Measurements from ENCODE around the gene GAB2. TPM values are rescaled to one million over a fixed set of nuclear protein-coding genes. Genes with fewer than 3 reads are reported as not detected.

The GAB2 gene
- total and polyA plus RNA-seq, 2 of the 4 experiments (the other 2 are of a cell fraction) = 3.3 to 5.9 TPM

DNA sequence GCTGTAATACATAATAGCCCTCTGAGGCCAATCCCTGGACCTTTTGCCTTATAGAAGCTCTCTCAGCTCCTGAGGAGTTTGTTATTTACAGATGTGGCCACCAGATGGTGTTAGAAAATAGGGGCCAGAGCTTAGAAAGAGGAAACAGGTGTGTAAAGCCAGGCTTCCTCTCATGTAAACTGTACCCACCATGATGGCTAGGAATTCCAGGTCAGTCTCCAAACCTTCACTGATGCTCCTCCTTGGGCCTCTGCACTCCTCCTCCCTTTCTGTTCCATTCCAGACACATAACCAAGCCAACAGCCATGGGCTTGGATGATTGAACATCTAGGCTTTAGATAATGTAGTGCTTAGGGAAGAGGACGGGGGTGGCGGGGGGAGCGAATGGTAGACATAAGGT is 189.2 kb downstream of the GAB2 start:
- in situ Hi-C loops (cut with MboI; ENCODE audit: low sequenced_read_pairs) (loop anchor here (10.0 kb wide), 1 partner anchor 336 kb away; no protein-coding TSS in a partner anchor), intact Hi-C loops (cut with micrococcal nuclease) (loop anchor here (2.0 kb wide), 2 partner anchors 188 to 336 kb away; partner anchors contain the start of gene GAB2), dilution Hi-C loops (cut with HindIII; ENCODE audit: low sequenced_read_pairs, unreplicated experiment) (no loop called here)
- no peak overlapping the region for H3K27ac ChIP-seq (ENCODE audit: insufficient read depth, low read length)
- no peak overlapping the region for H2BK20ac ChIP-seq (ENCODE audit: low read depth, low read length)
- no peak overlapping the region for H4K8ac ChIP-seq (ENCODE audit: low read depth in 2 of 2, low read length in 2 of 2)
- H3K9ac ChIP-seq (ENCODE audit: low read depth, low read length) = no peak overlapping the region
- H3K4ac ChIP-seq (ENCODE audit: low read depth, low read length) = no peak overlapping the region
- TF ChIP-seq CHD1 (IDR thresholded peaks at IDR 0.05; ENCODE audit: low read depth, low read length) (no peak), SMC3 (IDR thresholded peaks at IDR 0.05; ENCODE audit: low read depth, low read length) (peak; percentile 63), BHLHE40 (IDR thresholded peaks at IDR 0.05; ENCODE audit: low read depth, low read length) (no peak), CTCF (conservative IDR thresholded peaks at IDR 0.05; ENCODE audit: low read depth, low read length) (peak; percentile 51), RAD21 (IDR thresholded peaks at IDR 0.05; ENCODE audit: low read length) (peak; percentile 69), RFX5 (IDR thresholded peaks at IDR 0.05; ENCODE audit: low read depth, low read length) (no peak)
- peaks cover 0 to 19% of the 10 kb centered on the region in 2 experiments; a peak in 3 of 4 replicates for H3K79me1 ChIP-seq (ENCODE audit: low read depth in 1 of 2, low read length in 2 of 2)
- H3K56ac ChIP-seq (ENCODE audit: extremely low read depth, insufficient read depth, low read length) = no peak overlapping the region
- H2BK15ac ChIP-seq (ENCODE audit: low read depth, low read length) = no peak overlapping the region
- WGBS, 2 experiments (ENCODE audit: extremely low coverage in 2 of 2, insufficient read length in 1 of 2) = 100% methylated on average over 3 of the region's 3 CpGs; no CpG with 5 or more reads in 1 of the 2 experiments
- no peak overlapping the region for H4K5ac ChIP-seq (ENCODE audit: low read depth, low read length)
- H3K4me2 ChIP-seq (ENCODE audit: low read depth, low read length) = no peak overlapping the region
- H4K91ac ChIP-seq (ENCODE audit: insufficient read depth, low read depth, low read length) = no peak overlapping the region
- POLR2A ChIA-PET (ENCODE audit: unreplicated experiment) = no interaction called here
- ATAC-seq (ENCODE audit: low read depth) = peak; percentile 39; the same call in 1 of the 2 replicates
- no peak overlapping the region for H2BK5ac ChIP-seq (ENCODE audit: low read depth, low read length, poor library complexity, severe bottlenecking)
- no peaks in the 10 kb centered on the region for H3K9me3 ChIP-seq (ENCODE audit: control insufficient read depth, insufficient read depth, low read length)
- H2AK9ac ChIP-seq (replicated peaks; ENCODE audit: low read depth, low read length, poor library complexity) = no peak overlapping the region
- BruUV-seq (replicated peaks) = no TSS peak
- H3K14ac ChIP-seq (replicated peaks; ENCODE audit: low read depth, low read length) = no peak overlapping the region
- H3K9me1 ChIP-seq (ENCODE audit: insufficient read depth, low read length) = peaks cover 25% of the 10 kb centered on the region
- H3K4me3 ChIP-seq (ENCODE audit: insufficient read depth, low read depth, low read length) = no peak overlapping the region
- no peak overlapping the region for H3K23ac ChIP-seq (ENCODE audit: low read depth, low read length)
- CTCF ChIA-PET = interaction anchor here (0.7 to 1.8 kb wide), 4 partner anchors 68 to 336 kb away, joined by 3 to 22 read pairs (median 4); no protein-coding TSS in a partner anchor
- peaks cover 11% of the 10 kb centered on the region; the same call in 1 of the 2 replicates for H4K20me1 ChIP-seq (ENCODE audit: insufficient read depth, low read length)
- no peak overlapping the region for H2BK120ac ChIP-seq (ENCODE audit: low read depth, low read length)
- no peak overlapping the region for H2AFZ ChIP-seq (replicated peaks; ENCODE audit: low read length, poor library complexity)
- peaks cover 14% of the 10 kb centered on the region for H3K4me1 ChIP-seq (ENCODE audit: control insufficient read depth, insufficient read depth, low read length)
- peaks cover 13% of the 10 kb centered on the region for H3K36me3 ChIP-seq (ENCODE audit: control insufficient read depth, insufficient read depth, low read length)
- no peak overlapping the region for H3K18ac ChIP-seq (ENCODE audit: low read depth, low read length)
- peak overlapping the region; percentile 32; the same call in 1 of the 2 replicates for H2AK5ac ChIP-seq (ENCODE audit: low read depth, low read length)
- H3K27me3 ChIP-seq (ENCODE audit: control insufficient read depth, insufficient read depth, low read length) = no peaks in the 10 kb centered on the region
- peak; percentile 55 for DNase-seq

All from IMR-90 (cell line).